Activated T-cell treated with anti-CD3 and anti-CD28 coated beads, Interleukin-2, amount 50 U/mL, for 72 hours (primary cell): ENCODE data around the gene PTPN23. TPM values are rescaled to one million over a fixed set of nuclear protein-coding genes. Genes with fewer than 3 reads are reported as not detected.
A peak's percentile ranks its signal among the peaks of the same experiment; 100 is the strongest.

Source experiments
- ATAC-seq, 2 donors: fragments of 150-1000 bp; cut with Tn5 transposase; replicated peaks in 1 of 2; 2 replicates each; pipeline ENCODE4 v1.10.0; 2021; ENCODE audit warnings: moderate library complexity in 2 of 2, mild to moderate bottlenecking in 1 of 2
- DNase-seq, 2 donors: peaks; one replicate each; pipeline ENCODE4 v3.0.0; 2021 to 2022; ENCODE audit warnings: mixed read lengths in 1 of 2
- H3K27ac Mint-ChIP-seq: one replicate; pipeline ENCODE4 v1.8.0; 2022; ENCODE audit warnings: mild to moderate bottlenecking, moderate library complexity, mixed read lengths
- H3K27me3 Mint-ChIP-seq: one replicate; pipeline ENCODE4 v1.8.0; 2022; ENCODE audit warnings: low read depth, mixed read lengths
- H3K36me3 Mint-ChIP-seq, 2 donors: one replicate each; pipeline ENCODE4 v1.8.0; 2022; ENCODE audit warnings: mixed read lengths in 2 of 2, mild to moderate bottlenecking in 1 of 2; ENCODE audit not compliant: insufficient read depth in 2 of 2
- H3K4me1 Mint-ChIP-seq: one replicate; pipeline ENCODE4 v1.8.0; 2022; ENCODE audit warnings: low read depth, mixed read lengths
- H3K4me3 Mint-ChIP-seq, 2 donors: one replicate each; pipeline ENCODE4 v1.8.0; 2022; ENCODE audit warnings: mild to moderate bottlenecking in 2 of 2, mixed read lengths in 2 of 2, moderate library complexity in 2 of 2
- H3K9me3 Mint-ChIP-seq, 2 donors: one replicate each; pipeline ENCODE4 v1.8.0; 2022; ENCODE audit warnings: mixed read lengths in 2 of 2
- total RNA-seq, 2 donors: library from RNA; stranded (reverse); gene quantifications; one replicate each; pipeline ENCODE4 v1.2.3, GENCODE V29; 2022

Gene PTPN23
- total RNA-seq, 2 donors from 2014 or later, result 24.1 to 38.8 TPM

DNA sequence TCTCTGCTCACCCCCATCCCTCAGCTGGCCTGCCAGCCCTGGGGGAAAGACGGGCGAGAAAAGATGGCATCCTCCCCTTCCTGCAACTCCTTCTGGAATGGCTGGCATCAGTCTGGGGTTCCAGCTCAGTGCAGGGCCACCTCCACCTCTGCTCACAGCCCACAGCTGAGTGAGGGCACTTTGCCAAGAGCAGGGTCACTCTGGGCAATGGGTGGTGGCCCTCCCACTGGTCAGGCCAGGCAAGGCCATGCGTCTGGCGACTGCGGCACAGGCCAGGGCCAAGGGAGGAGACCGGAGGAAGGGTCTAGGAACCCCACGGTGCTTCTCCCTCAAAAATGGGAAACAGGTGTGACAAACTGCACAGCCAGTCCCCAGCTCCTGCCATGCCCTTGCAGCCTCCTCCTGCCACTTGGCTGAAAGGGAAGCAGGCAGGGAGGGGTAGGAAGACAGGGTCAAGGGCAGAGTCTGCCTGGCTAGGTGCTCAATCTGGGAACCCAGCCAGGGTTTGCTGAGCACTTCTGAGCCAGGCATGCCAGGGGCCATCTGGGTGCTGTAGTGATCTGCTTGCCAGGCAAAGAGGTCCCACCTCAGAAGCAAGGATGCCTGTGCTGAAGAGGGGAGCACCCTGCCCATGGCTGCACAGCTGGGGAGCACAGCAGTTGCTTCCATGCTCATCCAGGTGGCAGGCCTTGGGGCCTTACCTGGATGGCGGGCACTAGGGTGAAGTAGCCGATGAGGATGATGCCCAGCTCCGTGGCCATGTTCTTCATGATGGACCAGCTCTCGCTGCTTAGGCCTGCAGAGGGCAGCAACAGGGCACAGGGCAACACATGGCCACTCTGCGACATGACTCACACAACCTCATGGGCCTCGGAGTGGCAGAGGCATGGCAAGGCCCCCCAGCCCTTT lies 41.2 kb downstream of the PTPN23 start:
- DNase-seq (peak; percentile 35 to 40), ATAC-seq (peak in 1 of 2 donors; percentile 23)
- no peaks in the 10 kb centered on the region for H3K27me3 Mint-ChIP-seq
- no peaks in the 10 kb centered on the region for H3K9me3 Mint-ChIP-seq
- peaks cover 4% of the 10 kb centered on the region in 2 donors for H3K36me3 Mint-ChIP-seq
- H3K4me3 Mint-ChIP-seq, result peak overlapping the region; percentile 47 to 74
- H3K4me1 Mint-ChIP-seq, result peaks cover 13% of the 10 kb centered on the region
- peak overlapping the region; percentile 99 for H3K27ac Mint-ChIP-seq

DNA sequence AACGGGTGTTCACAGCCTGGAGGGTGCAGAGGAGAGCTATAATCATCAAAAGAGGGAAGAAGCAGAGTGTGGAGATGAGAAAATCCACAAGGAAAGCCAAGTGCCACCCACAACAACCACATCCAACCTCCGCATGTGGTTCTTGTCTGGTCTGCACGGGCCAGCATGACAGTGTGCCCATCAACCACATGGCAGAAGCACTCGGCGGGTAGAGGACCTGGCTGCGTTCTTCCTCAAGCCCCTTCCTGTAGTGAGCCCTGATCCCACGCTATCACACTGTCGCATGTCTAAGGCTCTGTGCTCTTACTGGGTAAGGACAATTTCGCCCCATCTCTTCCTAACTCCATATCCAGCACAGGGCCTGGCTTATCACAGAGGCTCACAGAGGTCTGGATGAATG lies 41.9 kb downstream of the PTPN23 start:
- ATAC-seq (no peak), DNase-seq (no peak)
- H3K36me3 Mint-ChIP-seq, result peaks cover 4% of the 10 kb centered on the region in 2 donors
- H3K27me3 Mint-ChIP-seq, result no peaks in the 10 kb centered on the region
- H3K27ac Mint-ChIP-seq, result peak overlapping the region; percentile 61
- no peak overlapping the region for H3K4me3 Mint-ChIP-seq
- peaks cover 13% of the 10 kb centered on the region for H3K4me1 Mint-ChIP-seq
- H3K9me3 Mint-ChIP-seq, result no peaks in the 10 kb centered on the region

DNA sequence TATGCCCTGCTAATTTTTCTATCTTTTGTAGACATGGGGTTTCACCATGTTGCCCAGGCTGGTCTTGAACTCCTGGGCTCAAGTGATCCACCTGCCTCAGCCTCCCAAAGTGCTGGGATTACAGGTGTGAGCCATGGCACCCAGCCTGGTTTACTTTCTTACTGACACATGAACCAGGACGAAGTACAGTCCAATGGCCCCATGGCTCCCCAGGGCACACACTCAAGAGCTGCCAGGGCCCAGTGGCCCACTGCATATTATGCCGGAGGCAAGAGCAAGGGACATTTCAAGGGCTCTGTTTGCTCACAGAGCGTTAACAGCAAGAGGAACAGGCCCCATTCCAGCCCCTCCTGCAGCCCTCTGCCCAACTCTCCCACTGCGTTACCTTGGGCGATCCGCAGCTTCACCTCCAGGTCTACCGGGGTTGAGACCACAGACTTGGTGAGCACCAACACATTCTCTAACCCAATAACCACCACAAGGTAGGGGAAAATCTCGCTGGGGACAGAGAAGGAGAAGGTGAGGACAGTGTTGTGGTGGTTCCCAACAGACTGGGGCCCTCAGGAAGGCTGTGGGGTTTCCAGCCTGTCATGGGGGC lies 42.8 kb downstream of the PTPN23 start:
- no peak for DNase-seq
- ATAC-seq, result no peak
- peak overlapping the region; percentile 30 for H3K27ac Mint-ChIP-seq

DNA sequence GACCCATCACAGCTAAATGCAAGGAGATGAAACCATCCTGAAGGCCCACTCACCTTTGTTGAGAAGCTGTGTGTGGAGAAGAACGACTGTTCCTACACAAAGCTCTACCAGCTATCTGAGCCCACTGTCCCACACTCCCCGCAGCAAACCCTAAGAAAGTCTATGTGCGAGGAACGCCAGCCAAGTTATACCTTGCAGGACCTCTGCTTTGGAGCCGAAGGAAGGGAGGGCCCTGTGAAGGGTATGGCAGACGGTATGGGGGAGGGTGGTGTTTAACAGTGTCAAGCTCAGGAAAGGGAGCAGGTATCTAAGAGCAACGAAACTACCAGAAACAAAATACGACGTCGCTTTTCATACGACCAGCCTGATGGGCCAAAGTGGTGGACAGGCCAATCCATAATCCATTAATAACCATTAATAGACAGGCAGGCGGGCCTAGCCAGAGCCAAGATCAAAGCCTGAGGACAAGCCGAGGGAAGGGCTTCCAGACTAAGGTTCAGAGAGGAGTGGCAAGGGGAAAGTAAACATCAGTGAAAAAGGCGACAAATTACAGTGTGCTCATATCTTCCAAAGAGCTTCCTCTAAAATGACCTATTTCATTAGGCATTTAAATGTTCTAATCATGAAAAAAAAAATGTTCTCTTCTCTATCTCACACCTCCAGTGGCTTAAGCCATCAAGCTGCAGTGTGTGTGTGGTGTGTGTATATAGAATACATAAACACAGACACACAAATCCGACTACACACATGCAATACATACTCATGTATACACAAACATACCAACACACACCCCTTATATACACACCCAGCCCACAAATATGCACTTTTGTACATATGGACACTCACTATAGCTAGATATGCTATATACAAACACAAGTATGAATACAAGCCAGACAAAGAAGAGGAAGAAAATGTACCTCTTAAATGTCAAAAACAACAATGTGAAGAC lies 43.9 kb downstream of the PTPN23 start:
- H3K4me1 Mint-ChIP-seq, result peaks cover 13% of the 10 kb centered on the region
- DNase-seq (no peak), ATAC-seq (no peak)
- no peaks in the 10 kb centered on the region for H3K27me3 Mint-ChIP-seq
- peaks cover 2% of the 10 kb centered on the region in 2 donors for H3K36me3 Mint-ChIP-seq
- peak overlapping the region; percentile 0 for H3K27ac Mint-ChIP-seq
- no peak overlapping the region for H3K4me3 Mint-ChIP-seq
- H3K9me3 Mint-ChIP-seq, result no peaks in the 10 kb centered on the region

More for the DNA sequence above, 42.8 kb downstream of the PTPN23 start:
- Mint-ChIP-seq H3K4me3 (no peak overlapping the region), H3K4me1 (peaks cover 13% of the 10 kb centered on the region), H3K36me3 (peaks cover 4% of the 10 kb centered on the region in 2 donors), H3K9me3 (no peaks in the 10 kb centered on the region), H3K27me3 (no peaks in the 10 kb centered on the region)

DNA sequence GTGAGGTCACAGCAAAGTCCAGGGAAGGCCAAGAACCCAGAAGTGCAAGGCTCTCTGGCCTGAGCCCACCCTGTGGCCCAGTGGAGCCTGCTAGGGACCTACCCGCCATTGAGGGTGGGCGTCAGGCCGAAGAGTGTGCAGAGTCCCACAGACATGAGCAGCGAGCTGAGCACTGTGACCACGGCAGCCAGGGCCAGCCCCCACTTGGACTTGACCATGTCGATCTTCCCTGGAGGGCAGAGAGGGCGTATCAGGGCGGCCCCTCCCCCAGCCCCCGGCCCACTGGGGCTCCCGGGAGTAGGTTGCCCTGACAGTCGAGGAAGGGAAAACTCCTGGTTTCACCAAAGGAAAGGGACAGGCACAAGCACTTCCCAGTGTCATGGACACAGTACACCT lies 44.6 kb downstream of the PTPN23 start:
- H3K27me3 Mint-ChIP-seq, result no peaks in the 10 kb centered on the region
- peaks cover 2% of the 10 kb centered on the region in 2 donors for H3K36me3 Mint-ChIP-seq
- no peaks in the 10 kb centered on the region for H3K9me3 Mint-ChIP-seq
- DNase-seq (no peak), ATAC-seq (no peak)
- H3K4me1 Mint-ChIP-seq, result peaks cover 13% of the 10 kb centered on the region
- no peak overlapping the region for H3K4me3 Mint-ChIP-seq
- peak overlapping the region; percentile 0 for H3K27ac Mint-ChIP-seq

DNA sequence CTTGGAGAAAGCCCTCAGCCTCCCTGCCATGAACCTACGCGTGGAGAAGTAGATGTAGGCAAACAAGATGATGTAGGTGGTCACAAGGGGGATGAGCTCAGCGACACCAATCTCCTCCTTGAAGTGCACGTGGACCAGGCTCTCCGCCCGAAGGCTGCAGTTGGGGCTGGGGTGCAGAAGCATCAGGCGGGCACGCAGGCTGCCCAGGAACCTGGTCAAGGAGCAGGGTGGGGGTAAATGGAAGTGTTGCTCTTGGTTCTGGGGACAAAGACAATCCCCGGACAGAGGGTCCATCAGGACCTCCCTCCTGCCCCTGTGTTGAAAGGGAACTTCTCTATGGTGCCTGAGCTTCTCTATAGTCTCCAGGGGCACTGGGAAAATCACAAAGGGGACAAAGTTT lies 45.1 kb downstream of the PTPN23 start:
- H3K27ac Mint-ChIP-seq, result no peak overlapping the region
- peaks cover 2 to 3% of the 10 kb centered on the region in 2 donors for H3K36me3 Mint-ChIP-seq
- H3K27me3 Mint-ChIP-seq, result no peaks in the 10 kb centered on the region
- no peak overlapping the region for H3K4me3 Mint-ChIP-seq
- no peak for ATAC-seq
- peaks cover 10% of the 10 kb centered on the region for H3K4me1 Mint-ChIP-seq
- no peaks in the 10 kb centered on the region for H3K9me3 Mint-ChIP-seq
- DNase-seq, result no peak

DNA sequence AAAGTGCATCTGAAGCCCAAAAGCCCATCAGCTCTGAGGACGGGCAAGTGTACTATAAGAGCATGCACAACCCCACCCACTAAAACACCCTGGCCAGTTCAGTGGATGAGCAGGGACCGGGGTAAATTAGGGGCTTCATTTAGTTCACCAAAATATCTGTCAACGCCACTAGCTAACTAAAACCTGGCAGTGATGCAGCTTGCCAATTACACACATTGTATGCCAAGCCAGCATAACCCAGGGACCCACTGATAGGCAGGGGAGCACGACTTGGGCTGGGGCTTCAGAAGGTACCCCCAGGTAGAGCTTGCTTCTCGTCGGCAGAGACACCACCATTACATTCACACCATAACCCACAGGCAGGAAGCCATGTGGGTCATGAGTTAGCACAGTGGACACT lies 47.0 kb downstream of the PTPN23 start:
- ATAC-seq, result no peak
- Mint-ChIP-seq H3K9me3 (no peaks in the 10 kb centered on the region), H3K4me3 (no peak overlapping the region), H3K4me1 (no peaks in the 10 kb centered on the region), H3K36me3 (peaks cover 2 to 4% of the 10 kb centered on the region in 2 donors), H3K27me3 (no peaks in the 10 kb centered on the region), H3K27ac (no peak overlapping the region)
- DNase-seq, result no peak

DNA sequence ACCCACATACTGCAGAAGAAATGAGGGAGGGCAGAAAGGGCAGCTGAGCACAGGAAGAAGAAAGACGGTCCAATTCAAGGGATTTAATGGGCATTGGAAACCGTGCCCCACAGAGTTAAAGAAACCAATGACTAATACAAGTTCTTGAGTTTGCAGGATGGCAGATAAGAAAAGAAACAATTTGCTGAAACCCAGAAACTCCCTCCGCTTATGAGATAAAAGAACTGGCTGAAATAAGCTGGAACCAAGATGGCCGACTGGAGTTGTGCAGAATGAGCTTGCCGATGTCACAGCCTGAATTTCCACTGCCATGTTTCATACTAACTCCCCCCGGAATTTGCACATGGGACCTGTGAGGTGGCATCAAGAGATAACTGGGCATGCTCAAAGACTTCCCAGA lies 47.8 kb downstream of the PTPN23 start:
- DNase-seq (no peak), ATAC-seq (no peak)
- Mint-ChIP-seq H3K9me3 (no peaks in the 10 kb centered on the region), H3K4me3 (no peak overlapping the region), H3K27me3 (no peaks in the 10 kb centered on the region), H3K27ac (no peak overlapping the region), H3K36me3 (peaks cover 4 to 6% of the 10 kb centered on the region in 2 donors), H3K4me1 (no peaks in the 10 kb centered on the region)

DNA sequence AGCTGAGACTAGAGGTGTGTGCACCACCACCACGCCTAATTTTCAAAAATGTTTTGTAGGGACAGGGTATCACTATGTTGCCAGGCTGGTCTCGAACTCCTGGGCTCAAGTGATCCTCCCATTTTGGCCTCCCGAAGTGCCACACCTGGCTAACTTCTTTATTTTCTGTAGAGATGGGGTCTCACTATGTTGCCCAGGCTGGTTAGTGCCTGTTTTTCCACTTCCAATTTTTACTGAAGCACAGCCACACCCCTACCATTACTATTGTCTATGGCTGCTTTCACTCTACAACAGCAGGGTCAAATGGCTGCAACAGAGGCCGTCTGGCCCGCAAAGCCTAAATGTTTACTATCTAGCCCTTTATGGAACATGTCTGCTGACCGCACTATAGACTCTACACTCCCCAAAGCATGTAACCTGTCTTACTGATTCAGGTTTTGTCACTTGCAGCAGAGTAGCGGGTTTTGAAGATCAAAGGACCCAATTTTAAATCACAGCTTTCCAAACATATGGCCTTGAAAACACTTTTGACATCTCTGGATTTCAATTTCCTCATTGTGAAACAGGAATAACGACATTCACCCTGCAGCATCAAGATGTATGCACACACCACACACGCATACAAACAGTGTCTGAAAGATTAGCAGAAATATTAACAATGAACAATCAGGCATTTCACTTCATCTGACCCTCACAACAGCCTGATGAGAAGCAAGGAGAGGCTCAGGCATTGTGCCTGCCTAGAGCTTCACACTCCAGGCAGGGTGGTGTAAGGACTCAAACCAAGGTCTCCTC lies 48.9 kb downstream of the PTPN23 start:
- no peaks in the 10 kb centered on the region for H3K27me3 Mint-ChIP-seq
- H3K9me3 Mint-ChIP-seq, result no peaks in the 10 kb centered on the region
- peaks cover 6 to 12% of the 10 kb centered on the region in 2 donors for H3K36me3 Mint-ChIP-seq
- H3K4me1 Mint-ChIP-seq, result no peaks in the 10 kb centered on the region
- no peak for ATAC-seq
- H3K4me3 Mint-ChIP-seq, result no peak overlapping the region
- DNase-seq, result no peak
- H3K27ac Mint-ChIP-seq, result no peak overlapping the region

DNA sequence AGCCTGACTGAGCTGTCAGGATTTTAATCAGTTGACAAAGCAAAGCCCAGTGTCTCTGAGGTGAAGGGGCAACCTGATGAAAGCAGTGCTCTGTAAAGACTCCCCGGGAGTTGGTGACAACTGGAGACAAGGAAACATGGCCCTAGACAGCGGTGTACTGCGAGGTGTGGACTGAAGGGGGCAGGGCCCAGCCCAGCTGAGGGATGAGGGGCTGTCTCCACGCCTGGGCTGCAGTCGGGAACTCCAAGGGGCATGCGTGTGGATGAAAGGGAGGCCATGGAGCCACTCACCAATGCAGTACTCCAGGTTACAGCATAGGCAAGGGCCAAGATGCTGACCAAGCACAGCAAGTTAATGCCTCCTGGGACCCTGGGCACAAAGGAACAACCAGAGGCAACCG lies 49.8 kb downstream of the PTPN23 start:
- Mint-ChIP-seq H3K4me3 (no peak overlapping the region), H3K27ac (no peak overlapping the region), H3K9me3 (no peaks in the 10 kb centered on the region), H3K27me3 (no peaks in the 10 kb centered on the region), H3K4me1 (no peaks in the 10 kb centered on the region), H3K36me3 (peaks cover 7 to 16% of the 10 kb centered on the region in 2 donors)
- ATAC-seq (no peak), DNase-seq (no peak)

DNA sequence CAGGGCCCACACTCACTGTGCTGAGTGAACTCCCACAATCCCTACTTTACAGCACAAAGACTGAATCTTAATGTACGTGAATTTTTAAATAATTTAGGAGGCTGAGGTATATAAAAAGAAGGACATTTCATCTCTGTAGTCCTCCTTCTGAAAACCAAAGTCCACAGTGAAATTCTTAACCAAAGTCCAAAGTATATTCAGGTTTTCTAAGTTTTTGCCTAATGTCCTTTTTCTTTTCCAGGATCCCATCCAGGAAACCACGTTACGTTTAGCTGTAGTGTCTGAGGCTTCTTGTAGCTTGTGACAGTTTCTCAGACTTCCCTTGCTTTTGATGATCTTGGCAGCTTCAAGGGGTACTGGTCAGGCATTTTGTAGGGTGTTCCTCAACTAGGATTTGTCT lies 50.4 kb downstream of the PTPN23 start:
- Mint-ChIP-seq H3K9me3 (no peaks in the 10 kb centered on the region), H3K4me3 (no peak overlapping the region), H3K27ac (peak overlapping the region; percentile 29), H3K36me3 (peaks cover 7 to 16% of the 10 kb centered on the region in 2 donors), H3K4me1 (no peaks in the 10 kb centered on the region), H3K27me3 (no peaks in the 10 kb centered on the region)
- DNase-seq (no peak), ATAC-seq (no peak)

DNA sequence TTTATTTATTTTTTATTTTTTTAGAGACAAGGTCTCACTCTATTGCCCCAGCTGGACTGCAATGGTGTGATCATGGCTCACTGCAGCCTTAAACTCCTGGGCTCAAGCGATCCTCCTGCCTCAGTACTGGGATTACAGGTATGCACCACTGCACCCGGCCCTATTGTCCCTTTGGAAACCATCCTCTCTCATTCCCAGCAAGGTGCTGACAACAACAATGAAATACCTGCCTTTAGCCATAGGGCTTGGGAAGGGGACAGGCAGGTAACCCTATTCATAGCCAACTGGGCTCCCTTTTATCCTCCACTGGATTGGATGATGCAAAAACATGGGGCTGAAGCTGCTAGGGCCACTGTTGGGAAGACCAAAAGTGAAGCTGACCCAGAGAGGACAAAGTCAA lies 51.9 kb downstream of the PTPN23 start:
- H3K4me3 Mint-ChIP-seq, result no peak overlapping the region
- no peaks in the 10 kb centered on the region for H3K9me3 Mint-ChIP-seq
- ATAC-seq (no peak), DNase-seq (no peak)
- no peak overlapping the region for H3K27ac Mint-ChIP-seq
- no peaks in the 10 kb centered on the region for H3K27me3 Mint-ChIP-seq
- H3K36me3 Mint-ChIP-seq, result peaks cover 7 to 16% of the 10 kb centered on the region in 2 donors
- no peaks in the 10 kb centered on the region for H3K4me1 Mint-ChIP-seq
